NCI-H2029 (cell line): ENCODE results near the gene OTOF.
A peak's percentile ranks its signal among the peaks of the same experiment; 100 is the strongest.
"Not testable (repeated sequence)": the region's sequence is repeated elsewhere in the genome, so short reads cannot be mapped to it uniquely, and the experiment has no call there.

Source experiments
- DNase-seq: peaks from one replicate; lab custom pipeline; 2025; lab: John Stamatoyannopoulos, UW

The OTOF gene

GRCh38 chr2:26479789-26480565, 2.1 kb upstream of the OTOF start:
- no peak for DNase-seq

- DNase-seq, result no peak
Observed at GRCh38 chr2:26479131-26479788, 1.3 kb upstream of the OTOF start.

- DNase-seq, result no peak
Observed at GRCh38 chr2:26478366-26478765, 442 bp upstream of the OTOF start.

DNA sequence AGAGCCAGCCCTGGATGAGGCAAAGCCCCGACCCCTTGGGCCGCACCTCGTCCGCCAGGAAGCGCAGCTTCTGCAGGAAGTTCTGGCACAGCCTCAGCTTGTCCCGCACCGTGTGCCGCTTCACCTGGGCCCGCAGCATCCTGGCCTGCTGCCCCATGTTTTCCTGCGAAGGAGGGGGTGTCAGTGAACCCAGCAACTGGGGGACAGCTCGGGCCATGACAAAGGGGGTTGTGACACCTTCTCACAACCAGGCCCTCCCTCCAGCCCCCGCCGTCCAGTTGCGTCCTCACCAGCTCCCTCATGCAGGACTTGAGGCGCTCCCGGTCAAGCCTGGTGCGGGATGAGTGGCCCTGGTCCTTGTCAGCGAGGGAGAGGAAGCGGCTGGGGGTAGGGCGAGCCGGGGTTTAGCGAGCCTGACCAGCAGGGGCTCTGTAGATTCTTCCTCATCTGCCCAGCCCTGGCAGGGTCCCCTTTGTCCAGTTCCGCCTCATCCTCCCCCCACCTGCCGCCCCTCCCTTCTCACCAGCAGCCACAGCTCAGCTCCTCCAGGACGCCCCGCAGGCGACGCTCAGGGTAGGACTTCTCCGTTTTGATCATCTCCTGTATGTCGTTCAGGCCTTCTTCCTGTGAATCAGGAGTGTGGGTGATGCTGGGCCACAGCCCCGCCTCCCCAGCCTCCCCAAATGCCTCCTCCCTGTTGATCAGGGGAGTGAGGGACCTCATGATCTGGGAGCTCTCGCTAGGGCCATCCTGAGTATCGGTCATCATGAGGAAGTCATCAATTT, 606 bp downstream of the OTOF start:
- no peak for DNase-seq

GRCh38 chr2:26475832-26476501, 2.0 kb downstream of the OTOF start:
- DNase-seq, result no peak

DNA sequence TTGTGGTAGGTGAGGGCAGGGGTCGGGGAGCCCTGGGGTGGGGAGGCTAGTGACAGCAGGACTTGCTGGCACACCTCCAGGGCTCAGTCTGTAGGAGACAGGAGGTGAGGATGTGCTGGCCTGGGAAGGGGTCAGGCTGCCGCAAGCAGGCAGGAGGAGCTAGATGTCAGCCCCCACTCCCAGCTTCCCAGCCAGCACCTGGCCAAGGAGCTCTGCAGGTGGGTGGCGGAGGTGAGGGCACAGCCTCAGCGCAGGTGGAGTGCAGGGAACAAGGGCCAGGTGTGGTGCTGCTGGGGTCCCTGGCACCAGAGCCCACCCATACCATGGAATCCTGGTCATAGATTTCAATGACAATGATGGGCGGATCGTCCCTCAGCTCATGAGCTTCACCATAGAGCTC, 2.9 kb downstream of the OTOF start:
- DNase-seq, result no peak

- DNase-seq, result no peak
Observed at GRCh38 chr2:26474261-26474785, 3.6 kb downstream of the OTOF start.

DNA sequence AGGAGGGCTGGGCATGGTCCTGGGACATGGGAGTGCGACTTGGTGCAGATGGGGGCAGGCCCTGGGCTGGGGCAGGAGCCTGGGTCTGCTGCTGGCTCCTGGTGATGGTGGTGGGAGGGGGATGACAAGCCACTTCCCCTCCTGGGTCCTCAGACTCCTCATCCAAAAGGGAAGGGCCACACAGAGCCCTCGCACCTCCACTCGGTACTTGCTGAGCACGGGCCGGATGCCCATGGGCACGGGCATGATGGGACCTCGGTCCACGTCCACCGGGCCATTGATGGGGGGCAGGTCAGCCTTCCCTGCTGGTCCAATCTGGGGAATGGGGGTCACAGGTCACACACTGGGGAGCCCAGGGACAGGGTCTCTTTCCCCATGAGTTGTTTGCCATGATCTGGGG, 4.1 kb downstream of the OTOF start:
- no peak for DNase-seq

DNA sequence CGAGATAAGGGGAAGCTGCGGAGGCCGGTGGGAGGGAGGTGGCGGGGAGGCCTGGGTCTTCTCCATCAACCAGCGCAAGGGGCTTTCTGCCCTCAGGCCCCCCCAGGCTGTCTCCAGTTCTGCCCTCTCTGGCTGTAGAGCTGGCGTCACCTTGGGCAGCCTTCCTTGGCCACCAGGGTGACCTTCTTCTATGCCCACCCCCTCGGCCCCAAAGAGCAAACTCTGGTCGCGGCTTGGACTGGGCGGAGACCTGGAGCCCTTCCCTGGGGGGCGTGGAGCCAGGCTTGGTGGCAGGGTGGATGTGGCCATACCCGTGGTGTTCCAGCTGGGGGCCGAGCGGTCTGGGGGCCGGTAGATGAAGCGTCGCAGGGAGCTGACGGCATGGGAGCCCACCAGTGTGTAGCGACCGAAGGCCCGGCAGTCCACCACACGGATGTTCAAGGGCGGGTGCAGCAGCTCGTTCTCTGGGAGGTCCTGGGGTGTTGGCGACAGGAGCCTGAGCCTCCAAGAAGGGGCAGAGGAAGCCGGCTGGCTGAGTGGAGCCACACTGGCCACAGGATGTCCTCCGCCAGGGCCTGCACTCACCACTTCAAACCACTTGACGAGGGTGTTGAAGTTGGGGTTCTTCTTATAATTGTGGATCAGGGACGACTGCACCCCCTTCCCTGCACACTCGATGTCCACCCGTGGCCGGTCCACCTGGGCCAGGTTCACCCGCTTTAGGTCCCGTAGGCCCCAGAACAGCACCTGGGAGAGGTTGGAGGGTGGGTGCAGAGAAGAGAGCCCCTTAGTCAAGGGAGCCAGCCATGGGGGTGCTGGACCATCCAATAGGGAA, 4.9 kb downstream of the OTOF start:
- DNase-seq, result no peak

- no peak for DNase-seq
Observed at GRCh38 chr2:26471766-26472706, 5.9 kb downstream of the OTOF start.

- no peak for DNase-seq
Observed at GRCh38 chr2:26471289-26471688, 6.6 kb downstream of the OTOF start.

GRCh38 chr2:26470601-26471260, 7.2 kb downstream of the OTOF start:
- no peak for DNase-seq

DNA sequence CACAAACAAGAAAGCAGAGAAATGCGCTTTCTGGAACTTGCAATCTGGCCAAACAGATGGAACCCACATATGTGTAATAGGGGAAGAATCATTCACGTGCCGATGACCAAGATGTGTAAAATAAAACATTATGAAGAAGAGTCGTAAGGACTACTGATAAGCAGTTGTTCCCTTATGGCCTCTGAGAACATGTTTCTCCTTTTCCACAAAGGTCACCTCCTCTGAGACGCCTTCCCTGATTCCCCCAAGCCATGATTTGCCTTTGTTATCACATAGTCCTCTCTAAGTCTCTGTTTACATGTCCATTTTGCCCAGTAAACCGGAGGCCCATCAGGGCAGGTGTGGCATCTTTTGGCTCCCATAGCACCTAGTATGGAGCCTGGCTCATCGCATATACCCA, 8.0 kb downstream of the OTOF start:
- DNase-seq, result no peak

GRCh38 chr2:26469092-26469710, 8.7 kb downstream of the OTOF start:
- DNase-seq, result peak; percentile 8

DNA sequence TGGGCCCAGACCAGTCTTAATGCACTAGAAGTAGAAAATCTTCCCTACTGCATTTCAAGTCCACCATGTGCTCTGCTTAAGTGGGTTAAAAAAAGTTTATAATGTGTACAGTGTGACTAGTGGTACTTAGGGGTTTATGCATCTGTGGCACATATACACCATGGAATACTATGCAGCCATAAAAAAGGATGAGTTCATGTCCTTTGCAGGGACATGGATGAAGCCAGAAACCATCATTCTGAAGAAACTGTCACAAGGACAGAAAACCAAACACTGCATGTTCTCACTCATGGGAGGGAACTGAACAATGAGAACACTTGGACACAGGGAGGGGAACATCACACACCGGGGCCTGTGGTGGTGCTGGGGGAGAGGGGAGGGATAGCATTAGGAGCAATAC, 9.4 kb downstream of the OTOF start:
- DNase-seq, result not testable (repeated sequence)

DNA sequence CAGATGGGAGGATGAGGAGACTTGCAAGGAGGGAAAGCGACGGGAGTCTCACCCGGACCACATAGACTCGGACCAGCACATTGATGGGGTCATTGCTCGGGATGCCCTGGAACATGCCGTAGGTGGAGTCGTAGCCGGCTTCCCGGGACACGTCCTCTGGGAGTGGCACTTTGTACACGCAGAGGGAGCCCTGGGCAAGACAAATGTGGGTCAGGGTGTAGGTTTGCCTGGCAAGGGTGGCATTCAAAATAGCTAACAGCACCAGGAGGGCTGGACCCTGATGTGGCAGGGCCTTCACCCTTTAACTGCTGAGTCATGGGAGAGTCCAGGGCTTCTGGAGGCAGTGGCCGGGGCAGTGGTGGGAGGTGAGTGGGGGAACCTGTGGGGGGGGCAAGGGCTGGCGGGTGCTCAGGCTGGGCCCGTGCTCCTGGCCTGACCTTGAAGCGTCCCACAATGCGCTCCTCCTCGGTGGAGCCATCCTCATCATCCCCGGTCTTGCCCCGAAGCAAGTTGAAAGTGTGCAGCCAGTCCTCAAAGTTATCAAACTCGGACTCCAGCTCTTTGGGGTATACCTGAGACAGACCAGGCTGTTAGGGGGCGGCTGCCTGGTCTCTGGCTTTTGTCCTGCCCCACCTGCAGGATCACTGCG, 11.1 kb downstream of the OTOF start:
- DNase-seq, result no peak

DNA sequence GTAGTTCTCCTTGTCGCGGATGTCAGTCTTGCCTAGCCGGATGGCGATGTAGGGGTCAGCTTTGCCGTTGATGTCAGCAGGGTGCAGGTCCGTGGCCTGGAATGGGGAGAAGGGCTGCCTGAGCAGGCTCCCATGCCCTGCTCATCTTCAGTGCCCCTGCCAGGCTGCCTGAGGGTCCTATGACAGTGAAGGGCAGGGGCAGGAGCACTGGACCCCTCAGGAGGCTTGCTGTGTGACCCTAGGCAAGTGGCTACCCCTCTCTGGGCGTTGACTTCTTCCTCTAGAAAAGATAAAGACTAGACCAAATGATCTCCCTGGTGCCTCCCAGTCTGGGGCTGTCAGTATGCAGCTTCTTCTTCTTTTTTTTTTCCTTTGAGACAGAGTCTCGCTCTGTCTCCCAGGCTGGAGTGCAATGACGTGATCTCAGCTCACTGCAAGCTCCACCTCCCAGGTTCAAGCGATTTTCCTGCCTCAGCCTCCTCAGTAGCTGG, 11.9 kb downstream of the OTOF start:
- DNase-seq, result no peak

GRCh38 chr2:26465266-26465925, 12.5 kb downstream of the OTOF start:
- no peak for DNase-seq
